H9 (cell line): ENCODE results near the gene CEP41. TPM values are rescaled to one million over a fixed set of nuclear protein-coding genes. Genes with fewer than 3 reads are reported as not detected.

Experiments used
- DNase-seq: peaks from one replicate; pipeline ENCODE4 v3.0.0-alpha.2; 2017
- H2AFZ ChIP-seq: one replicate; pipeline ENCODE4 v1.6.1; 2013; ENCODE audit warnings: mild to moderate bottlenecking, low read length, control low read depth, moderate library complexity
- H2AK5ac ChIP-seq: 2 replicates; pipeline ENCODE4 v1.6.1; 2013; ENCODE audit warnings: low read length, control low read depth, mixed read lengths; ENCODE audit not compliant: insufficient read length
- H2BK120ac ChIP-seq: one replicate; pipeline ENCODE4 v1.6.1; 2013; ENCODE audit warnings: low read depth, mild to moderate bottlenecking, low read length, control low read depth, inconsistent platforms; ENCODE audit not compliant: poor library complexity, severe bottlenecking
- H2BK12ac ChIP-seq: 2 replicates; pipeline ENCODE4 v1.6.1; 2013; ENCODE audit warnings: low read length, control low read depth, mixed read lengths, low read depth; ENCODE audit not compliant: insufficient read length
- H2BK15ac ChIP-seq: 2 replicates; pipeline ENCODE4 v1.6.1; 2013; ENCODE audit warnings: low read depth, low read length, control low read depth
- H2BK20ac ChIP-seq: one replicate; pipeline ENCODE4 v1.6.1; 2013; ENCODE audit warnings: low read depth, mild to moderate bottlenecking, low read length, control low read depth, inconsistent platforms; ENCODE audit not compliant: poor library complexity, severe bottlenecking
- H2BK5ac ChIP-seq: 2 replicates; pipeline ENCODE4 v1.6.1; 2013; ENCODE audit warnings: low read length, control low read depth, mixed read lengths; ENCODE audit not compliant: insufficient read length
- H3K14ac ChIP-seq: 2 replicates; pipeline ENCODE4 v1.6.1; 2013; ENCODE audit warnings: low read length, control low read depth; ENCODE audit not compliant: insufficient read depth
- H3K18ac ChIP-seq: 2 replicates; pipeline ENCODE4 v1.6.1; 2013; ENCODE audit warnings: low read depth, mild to moderate bottlenecking, mixed read lengths, low read length, control low read depth; ENCODE audit not compliant: insufficient read length
- H3K23ac ChIP-seq: 2 replicates; pipeline ENCODE4 v1.6.1; 2013; ENCODE audit warnings: low read length, control low read depth, mixed read lengths, low read depth; ENCODE audit not compliant: insufficient read length
- H3K23me2 ChIP-seq: 2 replicates; pipeline ENCODE4 v1.6.1; 2013; ENCODE audit warnings: low read depth, mild to moderate bottlenecking, mixed read lengths, low read length, control low read depth; ENCODE audit not compliant: insufficient read length, poor library complexity, severe bottlenecking
- H3K27ac ChIP-seq: 2 replicates; pipeline ENCODE4 v1.5.1; 2013; ENCODE audit warnings: low read length, control low read depth, mixed read lengths, low read depth; ENCODE audit not compliant: insufficient read length
- H3K27me3 ChIP-seq: 2 replicates; pipeline ENCODE4 v1.6.1; 2013; ENCODE audit warnings: low read length, control low read depth, inconsistent platforms; ENCODE audit not compliant: insufficient read depth
- H3K4ac ChIP-seq: 2 replicates; pipeline ENCODE4 v1.6.1; 2013; ENCODE audit warnings: low read depth, mild to moderate bottlenecking, control low read depth, inconsistent platforms, low read length, moderate library complexity
- H3K4me1 ChIP-seq: 2 replicates; pipeline ENCODE4 v1.6.1; 2013; ENCODE audit warnings: low read length, control low read depth, inconsistent platforms; ENCODE audit not compliant: insufficient read depth
- H3K4me2 ChIP-seq: 2 replicates; pipeline ENCODE4 v1.6.1; 2013; ENCODE audit warnings: low read length, control low read depth, mixed read lengths; ENCODE audit not compliant: insufficient read length, insufficient read depth
- H3K56ac ChIP-seq: 2 replicates; pipeline ENCODE4 v1.6.1; 2013; ENCODE audit warnings: low read depth, mild to moderate bottlenecking, mixed read lengths, low read length, control low read depth; ENCODE audit not compliant: insufficient read length
- H3K79me1 ChIP-seq: 2 replicates; pipeline ENCODE4 v1.6.1; 2013; ENCODE audit warnings: low read depth, mild to moderate bottlenecking, moderate library complexity, low read length, control low read depth, inconsistent platforms; ENCODE audit not compliant: insufficient read depth, poor library complexity, severe bottlenecking
- H3K79me2 ChIP-seq: 2 replicates; pipeline ENCODE4 v1.6.1; 2013; ENCODE audit warnings: low read length, control low read depth, inconsistent platforms; ENCODE audit not compliant: insufficient read depth
- H3K9ac ChIP-seq: 2 replicates; pipeline ENCODE4 v1.6.1; 2013; ENCODE audit warnings: low read length, control low read depth, mixed read lengths; ENCODE audit not compliant: insufficient read length; ENCODE audit errors: extremely low read depth
- H3K9me3 ChIP-seq: one replicate; pipeline ENCODE4 v1.6.1; 2013; ENCODE audit warnings: low read depth, low read length, inconsistent platforms; ENCODE audit not compliant: control insufficient read depth
- H3T11ph ChIP-seq: one replicate; pipeline ENCODE4 v1.6.1; 2013; ENCODE audit warnings: mild to moderate bottlenecking, low read length, control low read depth, inconsistent platforms
- H4K20me1 ChIP-seq: one replicate; pipeline ENCODE4 v1.6.1; 2013; ENCODE audit not compliant: control insufficient read depth, insufficient read length, insufficient read depth
- H4K5ac ChIP-seq: 2 replicates; pipeline ENCODE4 v1.6.1; 2013; ENCODE audit warnings: low read depth, mild to moderate bottlenecking, mixed read lengths, low read length, control low read depth; ENCODE audit not compliant: insufficient read length
- H4K8ac ChIP-seq: replicated peaks from 2 replicates; pipeline ENCODE4 v1.6.1; 2013; ENCODE audit warnings: low read length, control low read depth, mixed read lengths, low read depth; ENCODE audit not compliant: insufficient read length
- H4K91ac ChIP-seq: 2 replicates; pipeline ENCODE4 v1.6.1; 2013; ENCODE audit warnings: low read depth, mild to moderate bottlenecking, moderate library complexity, mixed read lengths, low read length, control low read depth; ENCODE audit not compliant: insufficient read length
- H3K27ac Mint-ChIP-seq, 3 experiments: 2 replicates in 2 of 3; 3 replicates in 1 of 3; pipeline ENCODE4 v1.8.0; 2020 to 2021; ENCODE audit warnings: mixed read lengths in 3 of 3, mild to moderate bottlenecking in 1 of 3, moderate library complexity in 1 of 3
- H3K27me3 Mint-ChIP-seq: 2 replicates; pipeline ENCODE4 v1.8.0; 2021; ENCODE audit warnings: low read depth, mild to moderate bottlenecking, moderate library complexity, mixed read lengths
- H3K36me3 Mint-ChIP-seq, 3 experiments: 2 replicates in 2 of 3; 3 replicates in 1 of 3; pipeline ENCODE4 v1.8.0; 2020 to 2021; ENCODE audit warnings: low read depth in 3 of 3, mixed read lengths in 3 of 3; ENCODE audit not compliant: insufficient read depth in 1 of 3
- H3K4me1 Mint-ChIP-seq, 2 experiments: 2 replicates each; pipeline ENCODE4 v1.8.0; 2020; ENCODE audit warnings: mixed read lengths in 2 of 2
- H3K4me3 Mint-ChIP-seq, 2 experiments: 2 replicates in 1 of 2; 3 replicates in 1 of 2; pipeline ENCODE4 v1.8.0; 2020 to 2021; ENCODE audit warnings: mild to moderate bottlenecking in 2 of 2, mixed read lengths in 2 of 2, moderate library complexity in 1 of 2
- H3K9me3 Mint-ChIP-seq, 2 experiments: 2 replicates in 1 of 2; 3 replicates in 1 of 2; pipeline ENCODE4 v1.8.0; 2020; ENCODE audit warnings: mild to moderate bottlenecking in 2 of 2, mixed read lengths in 2 of 2, moderate library complexity in 1 of 2
- WGBS: extraction: QIAGEN DNeasy Blood & Tissue Kit; methylation state at CpG from one replicate; pipeline ENCODE4 v1.1.7; 2013; ENCODE audit warnings: missing lambda C conversion rate, low lambda C conversion rate, mixed read lengths; ENCODE audit not compliant: insufficient read length; ENCODE audit errors: extremely low coverage; 5-methylcytosine and 5-hydroxymethylcytosine counted together
- total RNA-seq: library from RNA; stranded (reverse); gene quantifications from 2 replicates; pipeline ENCODE4 v1.2.1, GENCODE V29; 2021
- TF ChIP-seq, protein P1 (sequence below): fragments of 200-600 bp; sonication (generic); conservative IDR thresholded peaks from 3 replicates; pipeline ENCODE4 v1.8.0; 2021; ENCODE audit warnings: antibody characterized with exemption, mild to moderate bottlenecking

The CEP41 gene
- total RNA-seq, 1 experiment from 2014 or later: 9.7 TPM

- no CpG with 5 or more reads among the region's 1 CpG for WGBS
- H3K4ac ChIP-seq: no peak overlapping the region
These were observed 7.5 kb downstream of the CEP41 start for GRCh38 chr7:130433301-130433700.

More at GRCh38 chr7:130433301-130433700, 7.5 kb downstream of the CEP41 start:
- no peaks in the 10 kb centered on the region for H3K79me2 ChIP-seq
- H3K23ac ChIP-seq: no peak overlapping the region
- H3K14ac ChIP-seq: no peak overlapping the region
- no peaks in the 10 kb centered on the region for H3K23me2 ChIP-seq
- H2BK12ac ChIP-seq: no peak overlapping the region
- H3T11ph ChIP-seq: no peak overlapping the region
- H3K4me1 ChIP-seq: no peaks in the 10 kb centered on the region; the same call in 1 of the 2 replicates
- no peak overlapping the region for H2AFZ ChIP-seq
- H4K8ac ChIP-seq: no peak overlapping the region
- no peak overlapping the region for H2AK5ac ChIP-seq
- H2BK15ac ChIP-seq: no peak overlapping the region
- H3K36me3 Mint-ChIP-seq: no peaks in the 10 kb centered on the region; a peak in 1 of 7 replicates
- no peak overlapping the region for H3K18ac ChIP-seq
- H2BK120ac ChIP-seq: no peak overlapping the region
- H2BK20ac ChIP-seq: no peak overlapping the region
- H3K9me3 ChIP-seq: no peaks in the 10 kb centered on the region
- H3K4me1 Mint-ChIP-seq: peaks cover 0 to 4% of the 10 kb centered on the region in 2 experiments; a peak in 2 of 4 replicates
- H3K79me1 ChIP-seq: no peaks in the 10 kb centered on the region
- H4K5ac ChIP-seq: no peak overlapping the region
- H3K27ac Mint-ChIP-seq: no peak overlapping the region
- no peaks in the 10 kb centered on the region for H3K27me3 Mint-ChIP-seq
- DNase-seq: no peak
- no peaks in the 10 kb centered on the region for H3K9me3 Mint-ChIP-seq
- H3K4me2 ChIP-seq: no peak overlapping the region
- H3K4me3 Mint-ChIP-seq: no peak overlapping the region
- no peak overlapping the region for H3K56ac ChIP-seq
- no peaks in the 10 kb centered on the region for H4K20me1 ChIP-seq
- no peak overlapping the region for H3K27ac ChIP-seq
- no peaks in the 10 kb centered on the region for H3K27me3 ChIP-seq
- H3K9ac ChIP-seq: no peak overlapping the region
- TF ChIP-seq, protein P1, sequence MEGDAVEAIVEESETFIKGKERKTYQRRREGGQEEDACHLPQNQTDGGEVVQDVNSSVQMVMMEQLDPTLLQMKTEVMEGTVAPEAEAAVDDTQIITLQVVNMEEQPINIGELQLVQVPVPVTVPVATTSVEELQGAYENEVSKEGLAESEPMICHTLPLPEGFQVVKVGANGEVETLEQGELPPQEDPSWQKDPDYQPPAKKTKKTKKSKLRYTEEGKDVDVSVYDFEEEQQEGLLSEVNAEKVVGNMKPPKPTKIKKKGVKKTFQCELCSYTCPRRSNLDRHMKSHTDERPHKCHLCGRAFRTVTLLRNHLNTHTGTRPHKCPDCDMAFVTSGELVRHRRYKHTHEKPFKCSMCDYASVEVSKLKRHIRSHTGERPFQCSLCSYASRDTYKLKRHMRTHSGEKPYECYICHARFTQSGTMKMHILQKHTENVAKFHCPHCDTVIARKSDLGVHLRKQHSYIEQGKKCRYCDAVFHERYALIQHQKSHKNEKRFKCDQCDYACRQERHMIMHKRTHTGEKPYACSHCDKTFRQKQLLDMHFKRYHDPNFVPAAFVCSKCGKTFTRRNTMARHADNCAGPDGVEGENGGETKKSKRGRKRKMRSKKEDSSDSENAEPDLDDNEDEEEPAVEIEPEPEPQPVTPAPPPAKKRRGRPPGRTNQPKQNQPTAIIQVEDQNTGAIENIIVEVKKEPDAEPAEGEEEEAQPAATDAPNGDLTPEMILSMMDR: no peak
- H2BK5ac ChIP-seq: no peak overlapping the region
- no peak overlapping the region for H4K91ac ChIP-seq
